AG09319 (cell line): ENCODE results near the gene NBPF1.
"Not testable (repeated sequence)": the region's sequence is repeated elsewhere in the genome, so short reads cannot be mapped to it uniquely, and the experiment has no call there.

Experiments used
- DNase-seq: peaks from one replicate; pipeline ENCODE4 v3.0.0-alpha.2; 2010; ENCODE audit warnings: low read depth; ENCODE audit errors: extremely low read depth
- CTCF ChIP-seq: IDR thresholded peaks from 2 replicates; pipeline ENCODE4 v1.5.1; 2011; ENCODE audit warnings: low read depth, mild to moderate bottlenecking, inconsistent platforms, low read length, moderate library complexity

NBPF1 gene

GRCh38 chr1:16631248-16632043 is 18.1 kb upstream of the NBPF1 start:
- no peak for DNase-seq
- no peak for TF ChIP-seq CTCF

GRCh38 chr1:16630661-16631247 is 17.4 kb upstream of the NBPF1 start:
- DNase-seq, result no peak

GRCh38 chr1:16629916-16630530 is 16.7 kb upstream of the NBPF1 start:
- DNase-seq, result not testable (repeated sequence)

More at GRCh38 chr1:16630661-16631247, 17.4 kb upstream of the NBPF1 start:
- TF ChIP-seq CTCF, result no peak

- no peak for TF ChIP-seq CTCF
- no peak for DNase-seq
Observed at GRCh38 chr1:16628361-16629111, 15.2 kb upstream of the NBPF1 start.

- not testable (repeated sequence) for DNase-seq
Observed at GRCh38 chr1:16626409-16626983, 13.1 kb upstream of the NBPF1 start.

GRCh38 chr1:16625497-16626408 is 12.4 kb upstream of the NBPF1 start:
- DNase-seq, result no peak
- no peak for TF ChIP-seq CTCF

GRCh38 chr1:16623812-16624719 is 10.7 kb upstream of the NBPF1 start:
- not testable (repeated sequence) for DNase-seq

GRCh38 chr1:16623337-16623736 is 10.0 kb upstream of the NBPF1 start:
- peak; percentile 43 for DNase-seq

GRCh38 chr1:16621681-16622315 is 8.4 kb upstream of the NBPF1 start:
- not testable (repeated sequence) for DNase-seq
